GM23338 (cell line): ENCODE data around the gene XRCC4.

Source experiments
- CTCF ChIP-seq, 2 experiments: fragments of 200-600 bp in 1 of 2; sonication (generic) in 1 of 2; conservative IDR thresholded peaks; 2 replicates each; pipeline versions ENCODE4 v1.5.1 to v1.6.1; 2016 to 2017; ENCODE audit warnings: antibody characterized with exemption in 2 of 2, low read depth in 2 of 2, mild to moderate bottlenecking in 2 of 2, moderate library complexity in 1 of 2
- EZH2 ChIP-seq: fragments of 200-600 bp; sonication (generic); IDR thresholded peaks from one replicate; pipeline ENCODE4 v1.8.0; 2017; ENCODE audit warnings: antibody characterized with exemption, mild to moderate bottlenecking, low read depth; ENCODE audit not compliant: unreplicated experiment
- JUNB ChIP-seq: IDR thresholded peaks from one replicate; pipeline ENCODE4 v1.6.1; 2016; ENCODE audit warnings: antibody characterized with exemption; ENCODE audit not compliant: unreplicated experiment
- POLR2AphosphoS5 ChIP-seq: IDR thresholded peaks from 2 replicates; pipeline ENCODE4 v1.6.1; 2016; ENCODE audit warnings: antibody characterized with exemption, low read depth

- TF ChIP-seq CTCF (conservative IDR thresholded peaks at IDR 0.05; ENCODE audit: low read depth in 2 of 2), result no peak
- TF ChIP-seq POLR2AphosphoS5, result no peak
- no peak for TF ChIP-seq EZH2
- TF ChIP-seq JUNB, result no peak
These were observed 107.2 kb downstream of the XRCC4 start for GRCh38 chr5:83184534-83184933.
